Measurements from ENCODE around the gene STK33. TPM values are rescaled to one million over a fixed set of nuclear protein-coding genes. Genes with fewer than 3 reads are reported as not detected.

STK33 gene
- total RNA-seq, 3 donors from 2014 or later = 0.33 to 2.4 (median 1.2) TPM

DNA sequence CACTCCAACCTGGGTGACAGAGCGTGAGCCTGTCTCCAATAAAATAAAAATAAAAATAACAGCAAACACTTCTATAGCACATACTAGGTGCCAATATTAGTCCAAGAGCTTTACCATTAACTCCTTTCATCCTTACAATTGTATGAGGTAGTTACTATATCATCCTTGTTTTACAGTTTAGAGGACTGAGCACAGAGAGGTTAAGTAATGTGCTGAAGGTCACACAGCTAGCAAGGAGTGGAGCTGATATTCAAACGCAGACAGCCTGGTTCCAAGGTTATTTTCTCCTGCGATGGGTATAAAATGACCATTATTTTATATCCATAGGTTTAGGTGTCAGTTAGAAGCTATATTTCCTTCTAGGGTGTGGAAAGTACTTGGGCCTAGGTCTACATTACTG lies 249.7 kb downstream of the STK33 start:
- no peaks in the 10 kb centered on the region for H3K36me3 ChIP-seq
- H3K4me3 ChIP-seq = no peak overlapping the region
- intact Hi-C loops (cut with DNase I; ENCODE audit: low total_unique reads) = no loop called here
- no peak for TF ChIP-seq POLR2A (IDR thresholded peaks at IDR 0.05)
- TF ChIP-seq POLR2AphosphoS5 (IDR thresholded peaks at IDR 0.05) = no peak
- TF ChIP-seq, protein P1, sequence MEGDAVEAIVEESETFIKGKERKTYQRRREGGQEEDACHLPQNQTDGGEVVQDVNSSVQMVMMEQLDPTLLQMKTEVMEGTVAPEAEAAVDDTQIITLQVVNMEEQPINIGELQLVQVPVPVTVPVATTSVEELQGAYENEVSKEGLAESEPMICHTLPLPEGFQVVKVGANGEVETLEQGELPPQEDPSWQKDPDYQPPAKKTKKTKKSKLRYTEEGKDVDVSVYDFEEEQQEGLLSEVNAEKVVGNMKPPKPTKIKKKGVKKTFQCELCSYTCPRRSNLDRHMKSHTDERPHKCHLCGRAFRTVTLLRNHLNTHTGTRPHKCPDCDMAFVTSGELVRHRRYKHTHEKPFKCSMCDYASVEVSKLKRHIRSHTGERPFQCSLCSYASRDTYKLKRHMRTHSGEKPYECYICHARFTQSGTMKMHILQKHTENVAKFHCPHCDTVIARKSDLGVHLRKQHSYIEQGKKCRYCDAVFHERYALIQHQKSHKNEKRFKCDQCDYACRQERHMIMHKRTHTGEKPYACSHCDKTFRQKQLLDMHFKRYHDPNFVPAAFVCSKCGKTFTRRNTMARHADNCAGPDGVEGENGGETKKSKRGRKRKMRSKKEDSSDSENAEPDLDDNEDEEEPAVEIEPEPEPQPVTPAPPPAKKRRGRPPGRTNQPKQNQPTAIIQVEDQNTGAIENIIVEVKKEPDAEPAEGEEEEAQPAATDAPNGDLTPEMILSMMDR (IDR thresholded peaks at IDR 0.05) = no peak
- H3K27ac ChIP-seq = no peak overlapping the region
- no peaks in the 10 kb centered on the region for H3K27me3 ChIP-seq
- no peaks in the 10 kb centered on the region for H3K9me3 ChIP-seq
- DNase-seq (ENCODE audit: low spot score in 2 of 2) = no peak
- no peaks in the 10 kb centered on the region for H3K4me1 ChIP-seq

DNA sequence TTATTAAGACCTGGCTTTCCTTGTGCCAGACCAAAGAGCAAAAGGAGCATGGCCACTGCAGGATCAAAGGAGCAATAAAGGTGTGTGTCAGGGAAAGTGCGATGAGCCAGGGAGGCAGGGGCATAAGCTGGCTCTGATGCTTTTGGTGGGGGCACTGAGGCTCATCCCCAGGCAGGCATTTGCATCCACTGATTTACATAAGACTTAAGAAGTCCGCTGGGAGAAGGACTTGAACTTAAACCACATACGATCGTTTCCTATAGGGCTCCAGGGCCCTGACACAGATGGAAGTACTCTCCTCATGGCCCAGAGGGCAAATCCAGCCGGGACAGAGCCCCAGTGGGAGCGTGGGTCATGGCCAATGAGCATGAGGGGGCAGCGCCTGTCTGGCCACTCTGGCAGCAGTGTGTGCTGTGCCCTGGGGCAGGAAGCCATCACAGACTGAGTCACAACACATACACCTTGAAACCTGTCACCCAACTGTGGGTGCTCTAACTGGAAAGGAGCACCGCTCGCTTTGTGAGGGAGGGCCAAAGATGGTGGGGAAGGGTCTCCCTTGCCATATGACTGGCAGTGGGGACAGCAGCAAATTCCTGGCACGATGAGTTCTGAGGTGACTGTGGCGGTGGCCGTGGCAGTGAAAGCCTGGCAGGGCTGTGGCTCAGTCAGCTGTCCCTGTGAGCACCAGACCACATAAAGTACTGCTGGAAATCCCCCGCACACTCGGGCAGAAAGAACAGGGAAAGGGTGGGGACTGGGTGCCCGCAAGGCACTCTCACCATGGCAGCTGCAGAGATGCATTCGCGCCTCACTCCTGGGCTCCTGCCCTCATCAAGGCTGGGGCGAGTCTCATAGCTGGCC lies 251.0 kb downstream of the STK33 start:
- H3K27ac ChIP-seq = no peak overlapping the region
- intact Hi-C loops (cut with DNase I; ENCODE audit: low total_unique reads) = no loop called here
- no peaks in the 10 kb centered on the region for H3K36me3 ChIP-seq
- no peaks in the 10 kb centered on the region for H3K4me1 ChIP-seq
- no peaks in the 10 kb centered on the region for H3K27me3 ChIP-seq
- TF ChIP-seq POLR2AphosphoS5 (IDR thresholded peaks at IDR 0.05) = no peak
- TF ChIP-seq POLR2A (IDR thresholded peaks at IDR 0.05) = no peak
- TF ChIP-seq, protein P1 (IDR thresholded peaks at IDR 0.05) = no peak
- no peak overlapping the region for H3K4me3 ChIP-seq
- H3K9me3 ChIP-seq = no peaks in the 10 kb centered on the region
- DNase-seq (ENCODE audit: low spot score in 2 of 2) = no peak

DNA sequence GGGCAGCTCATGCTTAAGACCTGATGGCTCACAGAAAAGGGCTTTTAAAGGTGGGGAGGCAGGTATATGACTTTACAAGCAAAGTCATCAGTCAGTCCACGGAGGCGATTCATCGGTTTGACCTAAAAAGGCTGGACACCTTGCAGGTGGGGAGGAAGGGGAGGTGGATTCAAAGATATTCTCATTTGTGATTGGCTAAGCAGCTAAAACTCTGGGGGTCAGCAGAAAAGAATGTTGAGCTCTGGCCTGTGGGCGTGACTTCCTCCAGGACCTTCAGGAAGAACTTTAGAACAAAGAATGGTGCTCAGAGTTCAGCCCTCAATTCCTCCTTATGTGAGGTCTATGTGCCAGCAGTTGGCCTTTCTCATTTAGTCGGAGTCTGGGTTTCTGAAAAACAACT lies 252.0 kb downstream of the STK33 start:
- no peaks in the 10 kb centered on the region for H3K4me1 ChIP-seq
- no peak overlapping the region for H3K4me3 ChIP-seq
- intact Hi-C loops (cut with DNase I; ENCODE audit: low total_unique reads) = no loop called here
- H3K9me3 ChIP-seq = no peaks in the 10 kb centered on the region
- no peak overlapping the region for H3K27ac ChIP-seq
- H3K27me3 ChIP-seq = no peaks in the 10 kb centered on the region
- H3K36me3 ChIP-seq = no peaks in the 10 kb centered on the region
- DNase-seq (ENCODE audit: low spot score in 2 of 2) = no peak
- TF ChIP-seq, protein P1 (IDR thresholded peaks at IDR 0.05) = no peak
- TF ChIP-seq POLR2AphosphoS5 (IDR thresholded peaks at IDR 0.05) (no peak), POLR2A (IDR thresholded peaks at IDR 0.05) (no peak)

Other genes with a start within 250 kb of the STK33 start
- 10 to 100 TPM in 2 of 3 donors, 1 to 10 TPM in 1; 6.6 to 12.7 (median 11.5) TPM for gene TRIM66, start 88.4 kb upstream of the STK33 start, total RNA-seq
- gene RPL27A, start 88.6 kb upstream of the STK33 start, total RNA-seq = 1,000 to 10,000 TPM in 2 of 3 donors, 100 to 1,000 TPM in 1; 907 to 1,119 (median 1,000) TPM